ENCODE data around the gene SMARCC2.
A peak's percentile ranks its signal among the peaks of the same experiment; 100 is the strongest.
"Not testable (repeated sequence)": the region's sequence is repeated elsewhere in the genome, so short reads cannot be mapped to it uniquely, and the experiment has no call there.

The SMARCC2 gene

GRCh38 chr12:56156464-56157200 lies 32.7 kb downstream of the SMARCC2 start:
- DNase-seq (ENCODE audit: low spot score); H3K27me3 Mint-ChIP-seq (ENCODE audit: low read depth); H3K9me3 Mint-ChIP-seq: not testable (repeated sequence)
- H3K4me1 Mint-ChIP-seq (ENCODE audit: low read depth) = peaks cover 41% of the 10 kb centered on the region
- peak overlapping the region; percentile 98 for H3K27ac Mint-ChIP-seq
- peak overlapping the region; percentile 94 for H3K4me3 Mint-ChIP-seq
- H3K36me3 Mint-ChIP-seq (ENCODE audit: low read depth) = peaks cover 48% of the 10 kb centered on the region

GRCh38 chr12:56155256-56155845 lies 33.9 kb downstream of the SMARCC2 start:
- peak overlapping the region; percentile 28 for H3K4me3 Mint-ChIP-seq
- peak overlapping the region; percentile 13 for H3K27ac Mint-ChIP-seq
- no peaks in the 10 kb centered on the region for H3K27me3 Mint-ChIP-seq (ENCODE audit: low read depth)
- H3K36me3 Mint-ChIP-seq (ENCODE audit: low read depth) = peaks cover 36% of the 10 kb centered on the region
- DNase-seq (ENCODE audit: low spot score) = no peak
- H3K4me1 Mint-ChIP-seq (ENCODE audit: low read depth) = peaks cover 40% of the 10 kb centered on the region
- H3K9me3 Mint-ChIP-seq = no peaks in the 10 kb centered on the region

GRCh38 chr12:56154818-56155217 lies 34.5 kb downstream of the SMARCC2 start:
- Mint-ChIP-seq H3K9me3 (no peaks in the 10 kb centered on the region), H3K36me3 (ENCODE audit: low read depth) (peaks cover 31% of the 10 kb centered on the region), H3K4me1 (ENCODE audit: low read depth) (peaks cover 37% of the 10 kb centered on the region), H3K27me3 (ENCODE audit: low read depth) (no peaks in the 10 kb centered on the region), H3K27ac (no peak overlapping the region), H3K4me3 (no peak overlapping the region)
- DNase-seq (ENCODE audit: low spot score) = no peak

- Mint-ChIP-seq H3K27me3 (ENCODE audit: low read depth) (no peaks in the 10 kb centered on the region), H3K9me3 (no peaks in the 10 kb centered on the region), H3K36me3 (ENCODE audit: low read depth) (peaks cover 29% of the 10 kb centered on the region), H3K27ac (no peak overlapping the region), H3K4me1 (ENCODE audit: low read depth) (peaks cover 36% of the 10 kb centered on the region), H3K4me3 (peak overlapping the region; percentile 94)
- DNase-seq (ENCODE audit: low spot score) = no peak
Observed at GRCh38 chr12:56154246-56154771, 35.0 kb downstream of the SMARCC2 start.

- Mint-ChIP-seq H3K27me3 (ENCODE audit: low read depth) (no peaks in the 10 kb centered on the region), H3K9me3 (no peaks in the 10 kb centered on the region), H3K4me1 (ENCODE audit: low read depth) (peaks cover 36% of the 10 kb centered on the region), H3K4me3 (peak overlapping the region; percentile 94), H3K36me3 (ENCODE audit: low read depth) (peaks cover 23% of the 10 kb centered on the region), H3K27ac (peak overlapping the region; percentile 100)
- DNase-seq (ENCODE audit: low spot score) = no peak
Observed at GRCh38 chr12:56153678-56154065, 35.6 kb downstream of the SMARCC2 start.

- Mint-ChIP-seq H3K27ac (peak overlapping the region; percentile 100), H3K4me1 (ENCODE audit: low read depth) (peaks cover 36% of the 10 kb centered on the region), H3K4me3 (peak overlapping the region; percentile 94), H3K27me3 (ENCODE audit: low read depth) (no peaks in the 10 kb centered on the region), H3K9me3 (no peaks in the 10 kb centered on the region), H3K36me3 (ENCODE audit: low read depth) (peaks cover 17% of the 10 kb centered on the region)
- DNase-seq (ENCODE audit: low spot score) = no peak
Observed at GRCh38 chr12:56152756-56153677, 36.3 kb downstream of the SMARCC2 start.

GRCh38 chr12:56152132-56152755 lies 37.0 kb downstream of the SMARCC2 start, which contains the start of gene MYL6B:
Gene MYL6B (plus strand): TSS chr12:56152587. CDS start chr12:56153919, 1,332 bp downstream.
- DNase-seq (ENCODE audit: low spot score) = peak; percentile 97
- peak within 1 kb of the TSS; percentile 100 for H3K27ac Mint-ChIP-seq
- H3K36me3 Mint-ChIP-seq (ENCODE audit: low read depth) = peaks cover 14% of the 10 kb centered on the region
- H3K4me3 Mint-ChIP-seq = peak within 1 kb of the TSS; percentile 94
- H3K9me3 Mint-ChIP-seq = no peaks in the 10 kb centered on the region
- peaks cover 35% of the 10 kb centered on the region for H3K4me1 Mint-ChIP-seq (ENCODE audit: low read depth)
- no peaks in the 10 kb centered on the region for H3K27me3 Mint-ChIP-seq (ENCODE audit: low read depth)

- peak; percentile 61 for DNase-seq (ENCODE audit: low spot score)
- Mint-ChIP-seq H3K27me3 (ENCODE audit: low read depth) (no peaks in the 10 kb centered on the region), H3K4me3 (peak overlapping the region; percentile 94), H3K27ac (peak overlapping the region; percentile 100), H3K9me3 (no peaks in the 10 kb centered on the region), H3K36me3 (ENCODE audit: low read depth) (peaks cover 16% of the 10 kb centered on the region), H3K4me1 (ENCODE audit: low read depth) (peaks cover 36% of the 10 kb centered on the region)
Observed at GRCh38 chr12:56151672-56152131, 37.6 kb downstream of the SMARCC2 start.

GRCh38 chr12:56150563-56150962 lies 38.7 kb downstream of the SMARCC2 start:
- DNase-seq (ENCODE audit: low spot score) = no peak
- Mint-ChIP-seq H3K27me3 (ENCODE audit: low read depth) (no peaks in the 10 kb centered on the region), H3K4me1 (ENCODE audit: low read depth) (peaks cover 35% of the 10 kb centered on the region), H3K4me3 (peak overlapping the region; percentile 94), H3K27ac (peak overlapping the region; percentile 100), H3K9me3 (no peaks in the 10 kb centered on the region), H3K36me3 (ENCODE audit: low read depth) (peaks cover 14% of the 10 kb centered on the region)

GRCh38 chr12:56146492-56147460 lies 42.5 kb downstream of the SMARCC2 start:
- no peaks in the 10 kb centered on the region for H3K27me3 Mint-ChIP-seq (ENCODE audit: low read depth)
- peak overlapping the region; percentile 50 for H3K27ac Mint-ChIP-seq
- no peak for DNase-seq (ENCODE audit: low spot score)
- no peaks in the 10 kb centered on the region for H3K9me3 Mint-ChIP-seq
- peaks cover 44% of the 10 kb centered on the region for H3K36me3 Mint-ChIP-seq (ENCODE audit: low read depth)
- no peak overlapping the region for H3K4me3 Mint-ChIP-seq
- peaks cover 30% of the 10 kb centered on the region for H3K4me1 Mint-ChIP-seq (ENCODE audit: low read depth)

GRCh38 chr12:56145217-56145616 lies 44.1 kb downstream of the SMARCC2 start:
- DNase-seq (ENCODE audit: low spot score) = no peak
- peaks cover 55% of the 10 kb centered on the region for H3K36me3 Mint-ChIP-seq (ENCODE audit: low read depth)

GRCh38 chr12:56143870-56144269 lies 45.4 kb downstream of the SMARCC2 start:
- H3K9me3 Mint-ChIP-seq = no peaks in the 10 kb centered on the region
- H3K27me3 Mint-ChIP-seq (ENCODE audit: low read depth) = no peaks in the 10 kb centered on the region
- peaks cover 27% of the 10 kb centered on the region for H3K4me1 Mint-ChIP-seq (ENCODE audit: low read depth)
- H3K27ac Mint-ChIP-seq = peak overlapping the region; percentile 22
- no peak overlapping the region for H3K4me3 Mint-ChIP-seq
- peaks cover 65% of the 10 kb centered on the region for H3K36me3 Mint-ChIP-seq (ENCODE audit: low read depth)
- DNase-seq (ENCODE audit: low spot score) = no peak

More at GRCh38 chr12:56145217-56145616, 44.1 kb downstream of the SMARCC2 start:
- H3K9me3 Mint-ChIP-seq = no peaks in the 10 kb centered on the region
- no peak overlapping the region for H3K4me3 Mint-ChIP-seq
- no peak overlapping the region for H3K27ac Mint-ChIP-seq
- no peaks in the 10 kb centered on the region for H3K27me3 Mint-ChIP-seq (ENCODE audit: low read depth)
- peaks cover 26% of the 10 kb centered on the region for H3K4me1 Mint-ChIP-seq (ENCODE audit: low read depth)

All from T-helper 2 cell treated with Interferon-gamma antibody and Interleukin-4, amounts not matched to agents 5 μg/mL and 100 μg/mL, for 36 hours (primary cell).